ENCODE data around the gene PSMB5. TPM values are rescaled to one million over a fixed set of nuclear protein-coding genes. Genes with fewer than 3 reads are reported as not detected.

PSMB5 gene
- total and polyA plus RNA-seq, 4 donors, result 74.0 to 152 (median 95.4) TPM

GRCh38 chr14:22987291-22987690, 47.4 kb downstream of the PSMB5 start:
- Histone ChIP-seq H3K27me3 (ENCODE audit: control insufficient read depth in 4 of 4, insufficient read depth in 4 of 4, low read length in 3 of 4) (no peaks in the 10 kb centered on the region), H3K4me1 (ENCODE audit: control insufficient read depth in 4 of 4, insufficient read depth in 4 of 4, low read length in 3 of 4) (peaks cover 0 to 28% (median 13%) of the 10 kb centered on the region in 4 donors), H3K36me3 (ENCODE audit: control insufficient read depth in 4 of 4, insufficient read depth in 3 of 4, low read depth in 1 of 4, low read length in 3 of 4) (peaks cover 0 to 9% (median 6%) of the 10 kb centered on the region in 4 donors), H3K9me3 (ENCODE audit: control insufficient read depth in 4 of 4, low read length in 3 of 4) (no peaks in the 10 kb centered on the region), H3K9ac (ENCODE audit: low read depth in 1 of 2, low read length in 2 of 2) (no peak overlapping the region), H3K4me3 (ENCODE audit: low read depth in 1 of 3, low read length in 3 of 3) (no peak overlapping the region), H3K27ac (ENCODE audit: low read depth in 1 of 2, low read length in 2 of 2) (no peak overlapping the region)
- WGBS, result 87% methylated on average over 8 of the region's 8 CpGs
- no peak for DNase-seq (ENCODE audit: low spot score)
- no peak for TF ChIP-seq SP1 (IDR thresholded peaks at IDR 0.05)
- no peak for TF ChIP-seq CTCF (IDR thresholded peaks at IDR 0.05; ENCODE audit: low read depth, low read length, missing input control)
- no peak for TF ChIP-seq GABPA (IDR thresholded peaks at IDR 0.05 in 1 of 2, conservative IDR thresholded peaks at IDR 0.05 in 1 of 2)
- no peak for TF ChIP-seq HNF4G (IDR thresholded peaks at IDR 0.05)
- no peak for TF ChIP-seq ZBTB33 (IDR thresholded peaks at IDR 0.05)
- TF ChIP-seq MAX (IDR thresholded peaks at IDR 0.05), result no peak
- TF ChIP-seq FOXA1 (IDR thresholded peaks at IDR 0.05), result no peak
- no peak for TF ChIP-seq TAF1 (conservative IDR thresholded peaks at IDR 0.05)
- TF ChIP-seq HNF4A (conservative IDR thresholded peaks at IDR 0.05), result no peak
- no peak for TF ChIP-seq ATF3 (IDR thresholded peaks at IDR 0.05)
- no peak for TF ChIP-seq NR2F2 (IDR thresholded peaks at IDR 0.05)
- TF ChIP-seq RXRA (IDR thresholded peaks at IDR 0.05), result no peak
- no peak for TF ChIP-seq RAD21 (IDR thresholded peaks at IDR 0.05)
- TF ChIP-seq REST (IDR thresholded peaks at IDR 0.05), result no peak
- no peak for TF ChIP-seq EGR1 (IDR thresholded peaks at IDR 0.05; ENCODE audit: low read depth in 2 of 2)
- no peak for TF ChIP-seq FOXA2 (IDR thresholded peaks at IDR 0.05)
